Measurements from ENCODE around the gene FRAS1. TPM values are rescaled to one million over a fixed set of nuclear protein-coding genes. Genes with fewer than 3 reads are reported as not detected.
"Not testable (repeated sequence)": the region's sequence is repeated elsewhere in the genome, so short reads cannot be mapped to it uniquely, and the experiment has no call there.

Gene FRAS1
- total RNA-seq, 6 experiments from 2014 or later, result 0.12 to 1.5 (median 0.45) TPM

- TF ChIP-seq POLR2A (IDR thresholded peaks at IDR 0.05), result no peak
- TF ChIP-seq CTCF (IDR thresholded peaks at IDR 0.05), result no peak
- no peaks in the 10 kb centered on the region for H3K4me1 ChIP-seq
- no peaks in the 10 kb centered on the region for H3K36me3 ChIP-seq
- intact Hi-C loops (cut with DNase I), result no loop called here
- no peaks in the 10 kb centered on the region for H3K27me3 ChIP-seq
- DNase-seq, result no peak
- no peak for ATAC-seq
- H3K27ac ChIP-seq, result no peak overlapping the region
- 76% methylated on average over 7 of the region's 7 CpGs for WGBS (ENCODE audit: insufficient coverage, low coverage, low lambda C conversion rate, missing lambda C conversion rate)
- no peaks in the 10 kb centered on the region for H3K9me3 ChIP-seq
- no peak overlapping the region for H3K4me3 ChIP-seq
These were observed 407.1 kb downstream of the FRAS1 start for GRCh38 chr4:78464265-78464664.

GRCh38 chr4:78467223-78467622, 410.1 kb downstream of the FRAS1 start:
- H3K4me1 ChIP-seq; DNase-seq; H3K36me3 ChIP-seq; H3K27me3 ChIP-seq; H3K9me3 ChIP-seq; H3K4me3 ChIP-seq; ATAC-seq; H3K27ac ChIP-seq; intact Hi-C loops (cut with DNase I): not testable (repeated sequence)
- WGBS (ENCODE audit: insufficient coverage, low coverage, low lambda C conversion rate, missing lambda C conversion rate), result 17% methylated on average over 1 of the region's 1 CpG

GRCh38 chr4:78468272-78468671, 411.1 kb downstream of the FRAS1 start:
- intact Hi-C loops (cut with DNase I), result no loop called here
- DNase-seq (no peak), ATAC-seq (no peak)
- H3K36me3 ChIP-seq, result no peaks in the 10 kb centered on the region
- no peaks in the 10 kb centered on the region for H3K27me3 ChIP-seq
- no peak overlapping the region for H3K4me3 ChIP-seq
- no peak overlapping the region for H3K27ac ChIP-seq
- no peaks in the 10 kb centered on the region for H3K4me1 ChIP-seq
- no peak for TF ChIP-seq CTCF (IDR thresholded peaks at IDR 0.05)
- TF ChIP-seq POLR2A (IDR thresholded peaks at IDR 0.05), result no peak
- 49% methylated on average over 3 of the region's 3 CpGs for WGBS (ENCODE audit: insufficient coverage, low coverage, low lambda C conversion rate, missing lambda C conversion rate)
- H3K9me3 ChIP-seq, result no peaks in the 10 kb centered on the region

GRCh38 chr4:78476108-78476704, 419.1 kb downstream of the FRAS1 start:
- H3K27me3 ChIP-seq, result no peaks in the 10 kb centered on the region
- no peaks in the 10 kb centered on the region for H3K9me3 ChIP-seq
- no peak for DNase-seq
- TF ChIP-seq CTCF (IDR thresholded peaks at IDR 0.05) (no peak), POLR2A (IDR thresholded peaks at IDR 0.05) (no peak)
- no peaks in the 10 kb centered on the region for H3K4me1 ChIP-seq
- H3K4me3 ChIP-seq, result no peak overlapping the region
- no peak overlapping the region for H3K27ac ChIP-seq
- H3K36me3 ChIP-seq, result no peaks in the 10 kb centered on the region
- WGBS (ENCODE audit: insufficient coverage, low coverage, low lambda C conversion rate, missing lambda C conversion rate), result 64% methylated on average over 3 of the region's 3 CpGs
- ATAC-seq, result no peak
- intact Hi-C loops (cut with DNase I), result no loop called here

- ATAC-seq (no peak), DNase-seq (no peak)
- no peaks in the 10 kb centered on the region for H3K36me3 ChIP-seq
- no peaks in the 10 kb centered on the region for H3K9me3 ChIP-seq
- WGBS (ENCODE audit: insufficient coverage, low coverage, low lambda C conversion rate, missing lambda C conversion rate), result 0% methylated on average over 1 of the region's 1 CpG
- H3K27ac ChIP-seq, result no peak overlapping the region
- H3K27me3 ChIP-seq, result no peaks in the 10 kb centered on the region
- intact Hi-C loops (cut with DNase I), result no loop called here
- TF ChIP-seq CTCF (IDR thresholded peaks at IDR 0.05), result no peak
- no peak for TF ChIP-seq POLR2A (IDR thresholded peaks at IDR 0.05)
- H3K4me3 ChIP-seq, result no peak overlapping the region
- no peaks in the 10 kb centered on the region for H3K4me1 ChIP-seq
These were observed 420.2 kb downstream of the FRAS1 start for GRCh38 chr4:78477276-78477675.

Measured in right lobe of liver (tissue), 6 donors.